HCT116 (cell line): ENCODE results near the gene WSCD1. TPM values are rescaled to one million over a fixed set of nuclear protein-coding genes. Genes with fewer than 3 reads are reported as not detected.

Experiments used
- ATAC-seq: fragments of 200-7000 bp; cut with Tn5 transposase; 2 replicates; pipeline ENCODE4 v1.9.1; 2020; ENCODE audit warnings: mild to moderate bottlenecking, moderate library complexity
- BruUV-seq: library from RNA; stranded (reverse); fragments of 400-500 nt; replicated peaks from 2 replicates; lab custom pipeline; 2021; lab: Mats Ljungman, UMichigan
- CTCF ChIA-PET: fragments of 300-600 bp; sonication (Branson Sonifier 250); formaldehyde crosslinking; loops from one replicate; lab custom pipeline; 2021; ENCODE audit warnings: antibody characterized with exemption; lab: Charles Lee
- POLR2A ChIA-PET: fragments of 300-600, 350-600 bp; sonication (Branson Sonifier 250); formaldehyde crosslinking; loops from one replicate; lab custom pipeline; 2021; ENCODE audit warnings: antibody characterized with exemption; lab: Charles Lee
- RAD21 ChIA-PET, 2 experiments: fragments of 300-600 bp; sonication (Branson Sonifier 250); formaldehyde crosslinking; loops; one replicate each; lab custom pipeline; 2023; ENCODE audit warnings: low total read pairs in 2 of 2; ENCODE audit not compliant: uncharacterized antibody in 2 of 2, unreplicated experiment in 2 of 2, low non-redundant PET in 1 of 2; lab: Charles Lee
- DNase-seq: peaks from one replicate; pipeline ENCODE4 v3.0.0-alpha.2; 2010; ENCODE audit warnings: low read depth, low spot score
- H2AFZ ChIP-seq: fragments of 200-600 bp; shearing (Covaris generic), sonication (generic); 2 replicates; pipeline ENCODE4 v1.6.1; 2017; ENCODE audit warnings: low read depth, mixed run types, mixed read lengths, antibody characterized with exemption, low read length; ENCODE audit not compliant: poor library complexity, severe bottlenecking
- H3K27ac ChIP-seq: 2 replicates; pipeline ENCODE4 v1.5.1; 2012; ENCODE audit warnings: low read depth, low read length
- H3K27me3 ChIP-seq: fragments of 200-600 bp; sonication (generic); 2 replicates; pipeline ENCODE4 v1.6.1; 2016; ENCODE audit warnings: mixed run types, low read length, mixed read lengths; ENCODE audit not compliant: insufficient read depth
- H3K36me3 ChIP-seq, 2 experiments: fragments of 200-500 bp in 1 of 2; fragments of 200-600 bp in 1 of 2; sonication (Bioruptor generic) in 1 of 2; sonication (generic) in 1 of 2; 2 replicates each; pipeline versions ENCODE4 v1.5.1 to v1.6.1; 2014 to 2016; ENCODE audit warnings: low read length in 2 of 2, inconsistent platforms in 1 of 2, mixed read lengths in 1 of 2, mixed run types in 1 of 2; ENCODE audit not compliant: insufficient read depth in 2 of 2, control insufficient read depth in 1 of 2
- H3K4me1 ChIP-seq, 2 experiments: fragments of 200-600 bp in 1 of 2; sonication (generic) in 1 of 2; 2 replicates each; pipeline versions ENCODE4 v1.5.1 to v1.6.1; 2012 to 2017; ENCODE audit warnings: low read length in 2 of 2, inconsistent platforms in 1 of 2, mild to moderate bottlenecking in 1 of 2, mixed read lengths in 1 of 2, mixed run types in 1 of 2, moderate library complexity in 1 of 2; ENCODE audit not compliant: insufficient read depth in 2 of 2, control insufficient read depth in 1 of 2
- H3K4me2 ChIP-seq: fragments of 200-600 bp; sonication (generic); 2 replicates; pipeline ENCODE4 v1.6.1; 2017; ENCODE audit warnings: mixed run types, low read length, mixed read lengths
- H3K4me3 ChIP-seq, 2 experiments: fragments of 200-600 bp in 1 of 2; sonication (generic) in 1 of 2; replicated peaks in 1 of 2; 2 replicates each; pipeline ENCODE4 v1.5.1; 2011 to 2016; ENCODE audit warnings: low read length in 2 of 2, control low read depth in 1 of 2, low read depth in 1 of 2, mild to moderate bottlenecking in 1 of 2, mixed read lengths in 1 of 2, mixed run types in 1 of 2
- H3K79me2 ChIP-seq: fragments of 200-600 bp; sonication (generic); 2 replicates; pipeline ENCODE4 v1.6.1; 2017; ENCODE audit warnings: mild to moderate bottlenecking, mixed run types, low read length, moderate library complexity, mixed read lengths; ENCODE audit not compliant: insufficient read depth
- H3K9ac ChIP-seq: fragments of 200-600 bp; sonication (generic); 2 replicates; pipeline ENCODE4 v1.6.1; 2016; ENCODE audit warnings: low read length, mixed read lengths
- H3K9me2 ChIP-seq: fragments of 200-600 bp; sonication (generic), shearing (Covaris generic); 2 replicates; pipeline ENCODE4 v1.6.1; 2017; ENCODE audit warnings: mixed run types, mild to moderate bottlenecking, moderate library complexity; ENCODE audit not compliant: insufficient read depth
- H3K9me3 ChIP-seq, 2 experiments: fragments of 200-500 bp in 1 of 2; fragments of 200-600 bp in 1 of 2; sonication (Bioruptor generic) in 1 of 2; sonication (generic) in 1 of 2; 2 replicates each; pipeline ENCODE4 v1.6.1; 2014 to 2017; ENCODE audit warnings: low read length in 2 of 2, mixed read lengths in 2 of 2, inconsistent platforms in 1 of 2, low read depth in 1 of 2, mild to moderate bottlenecking in 1 of 2, mixed run types in 1 of 2, moderate library complexity in 1 of 2; ENCODE audit not compliant: control insufficient read depth in 1 of 2, insufficient read depth in 1 of 2
- H4K20me1 ChIP-seq: fragments of 200-600 bp; sonication (generic), shearing (Covaris generic); 2 replicates; pipeline ENCODE4 v1.6.1; 2017; ENCODE audit warnings: mixed run types, mild to moderate bottlenecking, moderate library complexity; ENCODE audit not compliant: insufficient read depth
- ATF3 ChIP-seq: IDR thresholded peaks from 2 replicates; pipeline ENCODE4 v1.6.1; 2012
- CBX3 ChIP-seq: IDR thresholded peaks from 2 replicates; pipeline ENCODE4 v1.6.1; 2012; ENCODE audit warnings: low read depth
- CEBPB ChIP-seq: IDR thresholded peaks from 2 replicates; pipeline ENCODE4 v1.6.1; 2012; ENCODE audit warnings: low read depth
- CTCF ChIP-seq, 3 experiments: fragments of 200-600 bp in 1 of 3; sonication (generic) in 1 of 3; IDR thresholded peaks in 2 of 3; conservative IDR thresholded peaks in 1 of 3; 2 replicates each; pipeline ENCODE4 v1.5.1; 2012 to 2017; ENCODE audit warnings: low read depth in 2 of 3, low read length in 2 of 3, antibody characterized with exemption in 1 of 3, borderline replicate concordance in 1 of 3, control low read depth in 1 of 3, mild to moderate bottlenecking in 1 of 3, mixed read lengths in 1 of 3, mixed run types in 1 of 3, moderate library complexity in 1 of 3; ENCODE audit not compliant: insufficient read depth in 1 of 3
- EGR1 ChIP-seq: IDR thresholded peaks from 2 replicates; pipeline ENCODE4 v1.6.1; 2012; ENCODE audit warnings: low read depth
- ELF1 ChIP-seq: IDR thresholded peaks from 2 replicates; pipeline ENCODE4 v1.6.1; 2012; ENCODE audit warnings: low read depth, borderline replicate concordance
- EZH2 ChIP-seq: fragments of 200-600 bp; sonication (generic); IDR thresholded peaks from 2 replicates; pipeline ENCODE4 v1.6.1; 2017; ENCODE audit warnings: antibody characterized with exemption, mixed run types
- EZH2phosphoT487 ChIP-seq: fragments of 200-600 bp; IDR thresholded peaks from 2 replicates; pipeline ENCODE4 v1.6.1; 2018; ENCODE audit warnings: antibody characterized with exemption, borderline replicate concordance
- MAX ChIP-seq: IDR thresholded peaks from 2 replicates; pipeline ENCODE4 v1.6.1; 2012
- POLR2A ChIP-seq: IDR thresholded peaks from 2 replicates; pipeline ENCODE4 v1.7.0; 2011; ENCODE audit warnings: borderline replicate concordance; ENCODE audit not compliant: insufficient read depth, insufficient read length; ENCODE audit errors: extremely low read depth
- RAD21 ChIP-seq: IDR thresholded peaks from 2 replicates; pipeline ENCODE4 v1.6.1; 2012; ENCODE audit warnings: low read depth, mild to moderate bottlenecking
- SP1 ChIP-seq: IDR thresholded peaks from 2 replicates; pipeline ENCODE4 v1.6.1; 2012; ENCODE audit warnings: low read depth
- TCF7L2 ChIP-seq: IDR thresholded peaks from 2 replicates; pipeline ENCODE4 v1.7.0; 2011; ENCODE audit warnings: borderline replicate concordance, inconsistent platforms; ENCODE audit not compliant: insufficient read depth, insufficient read length; ENCODE audit errors: extremely low read depth
- ZBTB33 ChIP-seq: IDR thresholded peaks from 2 replicates; pipeline ENCODE4 v1.6.1; 2011; ENCODE audit warnings: mild to moderate bottlenecking, low read length, moderate library complexity; ENCODE audit not compliant: insufficient replicate concordance; ENCODE audit errors: extremely low read depth
- ZFX ChIP-seq: fragments of 450-650 bp; IDR thresholded peaks from 2 replicates; pipeline ENCODE4 v1.6.1; 2017
- ZNF274 ChIP-seq: fragments of 200-500 bp; sonication (Bioruptor generic); IDR thresholded peaks from 2 replicates; pipeline ENCODE4 v1.6.1; 2014; ENCODE audit warnings: mild to moderate bottlenecking, low read depth, low read length, inconsistent platforms
- intact Hi-C: fragments of 100-400 bp; cut with micrococcal nuclease; formaldehyde crosslinking; loops from 2 replicates; pipeline ENCODE4 v1.10.0; 2022
- total RNA-seq: library from RNA; stranded (reverse); gene quantifications from one replicate; pipeline ENCODE4 v1.2.1, GENCODE V29; 2021; ENCODE audit not compliant: unreplicated experiment

The WSCD1 gene
- total RNA-seq, 1 experiment from 2014 or later: 0.15 TPM

- RAD21 ChIA-PET: no interaction called here
These were observed 26.8 kb upstream of the WSCD1 start for GRCh38 chr17:6043405-6043804.

DNA sequence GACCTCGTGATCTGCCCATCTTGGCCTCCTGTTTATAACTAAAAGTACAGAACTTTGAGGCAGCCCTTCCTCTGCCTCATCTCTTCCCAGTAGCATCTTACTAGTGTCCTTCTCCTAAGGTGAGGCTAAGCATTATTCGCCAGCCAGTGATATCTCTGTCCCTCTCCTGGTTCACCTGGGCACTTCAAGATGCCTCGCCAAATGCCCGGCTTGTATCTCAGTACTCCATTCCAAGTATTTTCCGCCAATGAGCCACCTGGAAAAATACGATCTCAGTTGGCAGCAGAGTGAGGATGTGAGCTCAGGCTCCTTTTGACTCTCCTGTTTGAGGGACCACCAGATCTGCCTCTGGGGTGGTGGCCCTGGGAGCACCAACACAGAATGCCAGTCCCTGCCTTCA, 25.9 kb upstream of the WSCD1 start:
- intact Hi-C loops: no loop called here
- Histone ChIP-seq H3K36me3 (no peaks in the 10 kb centered on the region), H3K27me3 (peaks cover 29% of the 10 kb centered on the region; the same call in 1 of the 2 replicates), H3K4me1 (no peaks in the 10 kb centered on the region), H3K79me2 (no peaks in the 10 kb centered on the region), H3K4me2 (no peak overlapping the region), H3K9me2 (no peaks in the 10 kb centered on the region), H3K9ac (no peak overlapping the region), H2AFZ (no peak overlapping the region), H3K27ac (no peak overlapping the region), H3K9me3 (no peaks in the 10 kb centered on the region), H4K20me1 (no peaks in the 10 kb centered on the region), H3K4me3 (no peak overlapping the region)
- ChIA-PET RAD21 (no interaction called here), CTCF (no interaction called here), POLR2A (no interaction called here)
- DNase-seq (no peak), ATAC-seq (no peak)
- TF ChIP-seq EZH2phosphoT487: no peak
- TF ChIP-seq ATF3: no peak
- TF ChIP-seq ZFX: no peak
- no peak for TF ChIP-seq RAD21
- no peak for TF ChIP-seq ELF1
- no peak for TF ChIP-seq POLR2A
- no peak for TF ChIP-seq CEBPB
- TF ChIP-seq MAX: no peak
- TF ChIP-seq ZNF274: no peak
- no peak for TF ChIP-seq CTCF (IDR thresholded peaks at IDR 0.05 in 2 of 3, conservative IDR thresholded peaks at IDR 0.05 in 1 of 3; ENCODE audit: borderline replicate concordance in 1 of 3, insufficient read depth in 1 of 3, low read depth in 2 of 3, low read length in 2 of 3)
- TF ChIP-seq TCF7L2: no peak
- no peak for TF ChIP-seq CBX3
- BruUV-seq: no TSS peak

More at GRCh38 chr17:6043405-6043804, 26.8 kb upstream of the WSCD1 start:
- H4K20me1 ChIP-seq: no peaks in the 10 kb centered on the region
- H3K4me2 ChIP-seq: no peak overlapping the region
- no peak overlapping the region for H3K4me3 ChIP-seq
- intact Hi-C loops: no loop called here
- H3K27me3 ChIP-seq: peaks cover 27% of the 10 kb centered on the region; the same call in 1 of the 2 replicates
- ChIA-PET CTCF (no interaction called here), POLR2A (no interaction called here)
- no peak for ATAC-seq
- H2AFZ ChIP-seq: no peak overlapping the region
- no peak overlapping the region for H3K9ac ChIP-seq
- no peaks in the 10 kb centered on the region for H3K9me3 ChIP-seq
- H3K9me2 ChIP-seq: no peaks in the 10 kb centered on the region
- DNase-seq: no peak
- H3K27ac ChIP-seq: no peak overlapping the region
- no peaks in the 10 kb centered on the region for H3K79me2 ChIP-seq
- no TSS peak for BruUV-seq
- TF ChIP-seq RAD21: no peak
- no peak for TF ChIP-seq EGR1
- TF ChIP-seq SP1: no peak
- TF ChIP-seq ZBTB33: no peak
- TF ChIP-seq EZH2: no peak
- H3K4me1 ChIP-seq: no peaks in the 10 kb centered on the region
- H3K36me3 ChIP-seq: no peaks in the 10 kb centered on the region
